ENCODE measurements around the gene OR6C65.

DNA sequence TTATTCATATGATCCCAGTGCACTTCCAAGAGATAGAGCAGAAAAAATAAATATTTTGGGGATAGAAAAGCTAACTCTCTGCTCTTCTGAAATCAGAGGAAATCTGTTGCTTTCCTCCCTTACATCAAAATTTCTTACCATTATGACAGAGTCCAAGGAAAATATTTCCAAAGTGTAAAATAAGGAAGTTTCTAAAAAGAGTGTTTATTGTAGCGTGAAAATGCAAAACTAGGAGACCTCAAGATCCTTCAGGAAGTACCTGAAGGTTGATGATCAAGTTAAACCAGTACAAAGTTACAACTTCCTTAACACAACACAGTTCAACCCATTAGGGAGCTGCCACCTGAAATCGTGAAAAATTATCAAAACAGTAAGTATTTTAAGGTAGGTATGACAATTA lies 43.4 kb downstream of the OR6C65 start, which contains the start of gene OR6C2:
- TF ChIP-seq, protein P1, sequence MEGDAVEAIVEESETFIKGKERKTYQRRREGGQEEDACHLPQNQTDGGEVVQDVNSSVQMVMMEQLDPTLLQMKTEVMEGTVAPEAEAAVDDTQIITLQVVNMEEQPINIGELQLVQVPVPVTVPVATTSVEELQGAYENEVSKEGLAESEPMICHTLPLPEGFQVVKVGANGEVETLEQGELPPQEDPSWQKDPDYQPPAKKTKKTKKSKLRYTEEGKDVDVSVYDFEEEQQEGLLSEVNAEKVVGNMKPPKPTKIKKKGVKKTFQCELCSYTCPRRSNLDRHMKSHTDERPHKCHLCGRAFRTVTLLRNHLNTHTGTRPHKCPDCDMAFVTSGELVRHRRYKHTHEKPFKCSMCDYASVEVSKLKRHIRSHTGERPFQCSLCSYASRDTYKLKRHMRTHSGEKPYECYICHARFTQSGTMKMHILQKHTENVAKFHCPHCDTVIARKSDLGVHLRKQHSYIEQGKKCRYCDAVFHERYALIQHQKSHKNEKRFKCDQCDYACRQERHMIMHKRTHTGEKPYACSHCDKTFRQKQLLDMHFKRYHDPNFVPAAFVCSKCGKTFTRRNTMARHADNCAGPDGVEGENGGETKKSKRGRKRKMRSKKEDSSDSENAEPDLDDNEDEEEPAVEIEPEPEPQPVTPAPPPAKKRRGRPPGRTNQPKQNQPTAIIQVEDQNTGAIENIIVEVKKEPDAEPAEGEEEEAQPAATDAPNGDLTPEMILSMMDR (IDR thresholded peaks at IDR 0.05 in 8 of 11, conservative IDR thresholded peaks at IDR 0.05 in 3 of 11): no peak
- TF ChIP-seq POLR2AphosphoS5 (IDR thresholded peaks at IDR 0.05) (no peak), POLR2A (IDR thresholded peaks at IDR 0.05) (no peak)
